Measurements from ENCODE around the gene RANBP3L. TPM values are rescaled to one million over a fixed set of nuclear protein-coding genes. Genes with fewer than 3 reads are reported as not detected.
"Not testable (repeated sequence)": the region's sequence is repeated elsewhere in the genome, so short reads cannot be mapped to it uniquely, and the experiment has no call there.

RANBP3L gene, protein sequence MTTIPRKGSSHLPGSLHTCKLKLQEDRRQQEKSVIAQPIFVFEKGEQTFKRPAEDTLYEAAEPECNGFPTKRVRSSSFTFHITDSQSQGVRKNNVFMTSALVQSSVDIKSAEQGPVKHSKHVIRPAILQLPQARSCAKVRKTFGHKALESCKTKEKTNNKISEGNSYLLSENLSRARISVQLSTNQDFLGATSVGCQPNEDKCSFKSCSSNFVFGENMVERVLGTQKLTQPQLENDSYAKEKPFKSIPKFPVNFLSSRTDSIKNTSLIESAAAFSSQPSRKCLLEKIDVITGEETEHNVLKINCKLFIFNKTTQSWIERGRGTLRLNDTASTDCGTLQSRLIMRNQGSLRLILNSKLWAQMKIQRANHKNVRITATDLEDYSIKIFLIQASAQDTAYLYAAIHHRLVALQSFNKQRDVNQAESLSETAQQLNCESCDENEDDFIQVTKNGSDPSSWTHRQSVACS
- total RNA-seq = 9.4 and 12.6 TPM in 2 replicates
- 3.1 TPM for polyA plus RNA-seq (2012)

DNA sequence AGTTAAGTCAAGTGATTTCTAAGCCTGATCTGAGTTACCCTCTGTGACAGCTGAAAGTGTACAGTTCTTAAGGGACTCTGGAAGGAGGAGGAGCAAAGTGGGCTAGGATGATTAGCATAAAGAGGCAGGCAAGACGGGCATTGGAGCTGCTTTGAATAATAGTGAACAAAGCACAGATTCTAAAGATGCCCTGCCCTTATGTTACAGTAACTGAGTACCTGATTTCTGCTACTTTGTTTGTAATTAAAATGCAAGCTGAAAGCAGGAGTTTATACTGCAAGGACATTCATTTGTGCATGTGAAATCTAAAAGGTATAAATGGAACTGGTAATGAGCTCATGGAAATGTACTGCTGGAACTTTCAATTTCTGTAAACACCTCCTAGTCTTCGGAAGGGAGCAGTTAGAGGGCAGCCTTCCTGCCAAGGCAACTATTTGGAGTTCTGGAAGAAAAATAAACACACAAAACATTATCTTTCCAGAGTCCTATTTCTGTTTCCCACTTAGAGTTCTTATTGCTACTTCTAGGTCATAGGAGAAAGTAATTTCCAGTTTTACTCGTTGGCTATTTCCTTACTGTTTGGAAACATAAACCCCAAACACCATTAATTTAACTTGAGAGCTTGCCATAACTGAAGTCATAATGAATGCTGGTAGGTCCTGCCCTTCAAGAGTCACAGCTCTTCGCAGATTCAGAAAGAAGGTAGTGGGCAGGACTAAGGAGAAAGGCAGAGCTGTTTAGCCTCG is at the start of gene RANBP3L:
TSS of gene RANBP3L (minus strand) at position 45 of the 746 bp plus-strand sequence. CDS start 486 bp downstream, outside the sequence.
- peak; percentile 85 for DNase-seq (ENCODE audit: low read depth)

DNA sequence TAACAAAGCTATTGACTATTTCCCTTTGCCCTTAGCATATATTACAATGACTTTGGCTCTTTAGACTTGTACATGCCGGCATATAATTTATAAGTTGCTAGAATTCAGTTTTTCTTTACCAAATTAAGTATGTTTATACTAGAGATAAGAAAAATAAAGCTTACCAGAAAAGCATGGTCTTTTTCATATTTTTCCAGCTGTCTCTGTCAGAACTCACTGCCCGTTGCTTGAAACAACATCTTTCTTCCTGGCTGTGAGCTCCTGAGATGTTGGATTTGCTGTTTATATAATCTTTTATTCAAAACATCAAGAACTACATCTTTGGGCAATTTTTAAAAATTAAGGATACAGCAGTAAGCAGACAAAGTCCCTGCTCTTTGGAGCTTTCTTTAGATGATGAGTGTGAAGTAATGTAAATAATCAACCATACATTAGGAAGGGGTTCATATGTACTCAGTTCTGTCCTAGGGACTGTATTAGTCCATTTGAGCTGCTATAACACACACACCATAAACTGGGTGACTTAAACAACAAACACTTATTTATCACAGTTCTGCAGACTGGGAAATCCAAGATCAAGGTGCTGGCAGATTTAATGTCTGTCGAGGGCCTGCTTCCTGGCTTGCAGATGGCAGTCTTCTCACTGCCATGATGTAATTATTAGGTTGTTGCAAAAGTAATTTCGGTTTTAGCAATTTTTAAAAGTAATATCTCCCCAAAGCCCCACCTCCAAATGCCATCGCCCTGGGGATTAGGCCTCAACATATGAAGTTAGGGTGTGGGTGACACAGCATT is 45.4 kb upstream of the RANBP3L start:
- DNase-seq (ENCODE audit: low read depth) = no peak

DNA sequence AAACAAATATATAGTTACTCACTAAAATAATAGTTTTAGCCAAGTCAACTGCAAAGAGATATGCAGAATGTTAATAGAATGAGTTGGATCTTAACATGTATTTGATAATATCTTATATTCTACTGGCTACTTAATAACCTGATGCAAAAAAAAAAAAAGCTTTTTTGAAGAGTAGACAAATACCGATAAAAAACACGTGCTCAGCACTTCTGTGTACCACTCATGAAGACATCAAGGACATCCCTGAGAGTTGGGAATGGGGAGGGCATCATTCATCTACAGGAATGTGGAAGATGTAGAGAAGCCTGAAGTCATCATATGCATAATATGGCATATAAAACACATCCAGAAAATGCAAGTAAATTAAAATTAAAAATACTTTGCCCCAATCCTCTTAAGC is 43.2 kb upstream of the RANBP3L start:
- DNase-seq (ENCODE audit: low read depth) = no peak

DNA sequence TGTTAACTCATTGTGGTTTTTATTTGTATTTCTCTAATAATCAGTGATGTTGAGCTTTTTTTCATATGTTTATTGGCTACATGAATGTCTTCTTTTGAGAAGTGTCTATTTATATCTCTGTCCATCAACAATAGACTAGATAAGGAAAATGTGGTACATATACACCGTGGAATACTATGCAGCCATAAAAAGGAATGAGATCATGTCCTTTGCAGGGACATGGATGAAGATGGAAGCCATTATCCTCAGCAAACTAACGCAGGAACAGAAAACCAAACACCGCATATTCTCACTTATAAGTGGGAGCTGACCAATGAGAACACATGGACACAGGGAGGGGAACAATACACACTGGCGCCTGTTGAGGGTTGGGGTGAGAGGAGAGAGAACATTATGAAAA is 40.0 kb upstream of the RANBP3L start:
- DNase-seq (ENCODE audit: low read depth) = not testable (repeated sequence)

DNA sequence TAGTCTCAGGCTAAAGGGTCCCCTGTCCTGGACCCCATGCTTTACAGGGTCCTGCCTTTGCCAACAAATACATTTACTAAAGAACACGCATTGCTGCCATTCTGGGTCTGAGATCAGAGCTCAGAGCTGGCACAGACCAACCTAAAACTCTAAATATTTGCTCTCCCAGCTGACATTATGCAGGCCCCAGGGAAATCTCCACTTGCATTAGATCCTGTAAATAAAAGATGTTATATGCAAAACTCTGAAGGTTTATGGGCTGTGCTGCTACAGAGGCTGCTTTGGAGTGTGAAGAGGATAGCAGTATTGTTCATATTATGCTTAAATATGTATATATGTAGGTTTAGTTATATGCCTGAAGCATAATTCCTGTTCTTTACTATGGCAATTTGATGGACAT is 35.9 kb upstream of the RANBP3L start:
- DNase-seq (ENCODE audit: low read depth) = no peak

DNA sequence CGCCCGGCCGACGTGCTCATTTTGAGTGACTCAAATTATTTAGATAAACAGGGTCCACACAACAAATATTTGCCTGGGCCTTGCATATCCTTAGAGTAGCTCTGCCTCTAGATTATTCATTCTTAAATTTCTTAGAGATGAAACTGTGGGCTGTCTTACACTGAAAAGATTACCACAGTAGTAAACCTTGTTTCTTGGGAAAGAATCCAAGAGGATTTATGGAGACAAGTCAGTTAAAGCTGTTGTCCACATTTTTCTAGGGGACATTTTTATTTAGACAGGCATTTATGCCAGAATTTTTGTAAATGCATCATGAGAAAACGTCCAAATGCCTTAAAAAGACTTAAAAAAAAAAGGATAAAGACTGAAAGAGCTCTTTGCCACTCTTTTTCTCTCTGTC is 32.6 kb upstream of the RANBP3L start:
- no peak for DNase-seq (ENCODE audit: low read depth)

DNA sequence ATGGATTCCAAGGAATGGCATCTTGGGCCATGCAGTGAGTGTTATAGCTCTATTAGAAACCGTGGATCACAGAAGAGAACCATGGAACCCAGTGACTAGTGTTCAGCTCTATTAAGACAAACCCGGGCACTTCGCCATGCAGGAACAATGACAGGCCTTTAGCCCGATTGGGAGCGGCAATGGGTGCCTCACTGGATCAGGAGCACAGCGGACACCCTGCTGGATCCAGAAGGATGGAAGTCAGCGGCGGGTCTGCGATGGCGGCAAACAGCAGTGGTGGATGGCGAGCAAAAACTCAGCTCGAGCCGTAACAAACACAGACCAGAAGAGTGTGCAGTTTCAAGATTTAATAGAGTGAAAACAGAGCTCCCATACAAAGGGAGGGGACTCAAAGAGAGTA is 31.0 kb upstream of the RANBP3L start:
- not testable (repeated sequence) for DNase-seq (ENCODE audit: low read depth)

DNA sequence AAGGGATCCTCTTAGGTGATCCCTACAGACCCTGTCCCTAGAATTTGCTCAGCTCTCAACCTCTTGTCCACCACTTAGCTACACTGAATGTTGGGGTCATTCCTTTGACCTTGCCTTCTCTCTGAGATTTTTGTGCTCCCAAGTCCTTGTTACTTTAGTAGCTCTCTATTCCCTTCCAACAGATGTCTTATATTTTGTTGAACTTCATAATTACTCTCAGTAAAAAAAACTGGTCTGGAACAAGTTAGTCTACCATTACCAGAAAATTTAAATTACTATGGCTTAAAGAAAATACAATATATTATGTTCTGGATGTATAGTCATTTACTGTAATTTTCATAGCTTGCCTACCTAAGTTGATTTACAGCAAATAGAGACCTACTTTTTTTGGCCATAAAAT is 23.5 kb upstream of the RANBP3L start:
- DNase-seq (ENCODE audit: low read depth) = no peak

DNA sequence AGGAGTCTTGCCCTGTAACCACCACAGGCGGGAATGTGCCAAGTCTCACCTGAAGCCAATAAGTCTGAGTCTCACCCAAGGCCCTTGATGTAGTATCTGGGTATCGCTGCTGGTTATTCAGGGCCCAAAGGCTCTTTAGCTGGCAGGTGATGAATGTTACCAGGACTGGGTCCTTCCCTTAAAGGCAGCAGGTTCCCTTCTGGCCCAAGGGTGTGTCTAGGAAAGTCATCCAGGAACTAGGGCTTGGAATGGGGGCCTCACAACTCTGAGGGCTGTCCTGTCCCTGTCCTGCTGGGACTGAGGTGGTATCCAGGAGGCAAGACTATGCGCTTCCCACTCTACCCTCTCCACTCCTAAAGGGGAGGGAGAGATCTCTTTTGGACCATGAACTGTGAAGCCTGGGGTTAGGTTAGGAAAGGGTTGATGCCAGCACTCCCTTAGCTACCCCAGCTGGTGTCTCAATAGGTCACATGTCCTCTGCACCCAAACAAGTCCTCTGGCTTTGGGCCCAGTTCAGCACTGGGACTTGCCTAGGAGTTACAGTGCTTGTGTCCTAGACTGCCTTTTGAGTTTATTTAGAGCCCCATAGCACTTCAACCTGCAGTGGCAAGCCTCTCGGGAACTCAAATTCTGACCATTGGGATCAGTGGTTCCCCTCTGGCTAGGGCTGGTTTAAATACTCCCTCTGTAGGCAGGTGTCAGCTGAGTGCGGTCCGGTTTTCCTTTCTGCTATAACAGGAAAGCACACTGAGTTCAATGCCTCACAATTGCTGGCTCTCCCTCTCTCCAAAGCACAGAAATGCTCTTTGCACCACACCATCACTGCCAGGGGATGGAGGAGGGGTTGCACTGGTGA is 22.5 kb upstream of the RANBP3L start:
- peak; percentile 10 for DNase-seq (ENCODE audit: low read depth)

DNA sequence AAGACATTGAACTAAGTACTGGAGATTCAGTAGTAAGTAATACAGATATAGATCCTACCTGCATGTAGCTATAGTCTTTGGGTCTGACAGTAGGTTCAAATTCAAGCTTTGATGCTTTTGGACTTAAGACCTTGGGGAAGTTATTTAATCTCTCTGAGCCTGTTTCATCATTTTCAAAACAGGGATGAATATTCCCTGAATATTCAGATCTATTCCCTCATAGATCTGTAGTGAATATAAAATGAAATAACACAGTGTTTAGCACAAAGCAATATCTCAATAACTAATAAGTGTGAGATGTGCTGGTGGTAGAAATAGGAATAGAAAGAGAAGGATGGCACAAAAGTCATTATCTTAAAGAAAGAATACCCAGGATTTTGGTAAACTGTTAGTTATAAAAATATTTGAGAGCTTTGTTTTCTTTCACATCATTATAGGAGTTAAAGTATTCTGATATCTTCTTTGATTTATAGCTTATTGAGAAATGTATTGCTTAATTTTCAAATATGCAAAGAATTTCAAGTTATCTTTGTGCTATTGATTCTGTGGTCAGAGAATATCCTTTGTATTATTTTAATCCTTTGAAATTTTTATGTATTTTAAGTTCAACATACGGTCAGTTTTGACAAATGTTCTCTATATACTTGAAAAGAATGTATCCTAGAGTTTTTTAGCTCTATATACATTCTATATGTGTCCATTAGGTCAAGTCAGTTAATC is 11.4 kb upstream of the RANBP3L start:
- DNase-seq (ENCODE audit: low read depth) = no peak

DNA sequence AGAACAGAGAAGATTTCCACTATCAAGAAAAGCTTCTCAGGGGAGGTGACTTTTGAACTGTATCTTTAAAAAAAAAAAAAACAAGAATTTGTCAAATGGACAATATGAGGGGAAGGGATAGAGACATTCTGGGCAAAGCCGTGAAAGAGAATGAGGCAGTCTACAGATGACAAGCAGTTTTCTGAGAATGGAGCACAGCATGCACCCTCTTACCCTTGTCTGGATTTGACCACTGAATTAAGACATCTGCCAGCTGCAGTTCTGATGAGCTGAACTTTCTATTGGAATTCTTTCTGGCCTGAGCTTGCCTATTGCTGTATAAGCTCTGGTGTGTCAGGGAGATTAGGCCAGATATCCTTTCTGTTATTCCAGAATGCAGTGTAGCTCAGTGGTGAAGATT is 10.3 kb upstream of the RANBP3L start:
- DNase-seq (ENCODE audit: low read depth) = peak; percentile 19

DNA sequence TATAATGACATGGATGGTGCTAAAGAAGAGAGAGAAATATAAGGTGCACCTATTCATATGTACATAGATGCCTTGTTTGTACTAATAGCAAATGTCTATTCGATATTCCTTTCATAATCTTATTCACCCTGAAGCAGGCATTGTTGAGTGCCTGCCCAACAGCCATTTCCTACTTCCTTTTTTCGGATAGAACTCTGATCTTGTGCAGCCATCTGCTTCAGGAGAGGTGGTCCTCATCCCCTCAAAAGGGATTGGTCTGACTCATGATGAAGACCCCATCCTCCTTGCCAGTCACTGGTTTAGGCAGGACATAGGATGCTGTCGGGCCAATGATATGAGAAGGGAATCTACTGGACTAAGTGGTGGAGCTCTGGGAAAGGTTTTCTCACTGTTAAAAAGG is 8.4 kb upstream of the RANBP3L start:
- DNase-seq (ENCODE audit: low read depth) = no peak

DNA sequence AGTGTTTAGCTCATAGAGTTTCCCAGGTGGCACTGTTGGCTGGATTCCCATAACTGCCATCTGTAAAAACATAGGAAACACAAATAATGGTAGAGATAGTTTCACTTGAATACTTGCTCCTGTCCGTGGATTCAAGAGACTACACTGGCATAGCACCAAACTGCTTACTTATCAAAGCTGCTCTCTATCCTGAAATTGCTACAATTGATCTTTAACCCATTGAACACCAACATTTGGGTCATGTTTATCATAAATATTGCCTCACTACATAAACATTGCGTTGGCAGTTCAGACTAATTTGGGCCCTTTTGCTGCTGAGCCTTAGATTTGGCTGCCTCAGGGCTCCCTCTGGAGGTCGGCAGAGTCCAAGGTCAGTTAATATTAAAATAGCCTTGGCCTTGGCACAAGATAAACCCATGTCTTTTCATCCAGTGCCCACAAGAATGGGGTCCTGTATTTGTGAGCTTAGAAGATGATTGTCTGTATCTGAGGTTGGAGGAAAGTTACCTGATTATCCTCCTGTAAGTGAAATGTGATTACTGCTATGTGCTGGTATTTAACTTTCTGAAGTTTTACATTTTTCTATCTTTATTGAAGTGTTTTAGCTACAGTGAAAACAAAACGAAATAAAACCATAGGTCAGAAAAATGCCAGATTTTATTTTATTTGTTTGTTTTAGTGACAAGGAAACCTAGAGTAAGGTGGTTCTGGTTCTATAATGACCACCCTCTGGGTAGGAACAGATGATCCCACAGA is 4.0 kb upstream of the RANBP3L start:
- DNase-seq (ENCODE audit: low read depth) = peak; percentile 67

DNA sequence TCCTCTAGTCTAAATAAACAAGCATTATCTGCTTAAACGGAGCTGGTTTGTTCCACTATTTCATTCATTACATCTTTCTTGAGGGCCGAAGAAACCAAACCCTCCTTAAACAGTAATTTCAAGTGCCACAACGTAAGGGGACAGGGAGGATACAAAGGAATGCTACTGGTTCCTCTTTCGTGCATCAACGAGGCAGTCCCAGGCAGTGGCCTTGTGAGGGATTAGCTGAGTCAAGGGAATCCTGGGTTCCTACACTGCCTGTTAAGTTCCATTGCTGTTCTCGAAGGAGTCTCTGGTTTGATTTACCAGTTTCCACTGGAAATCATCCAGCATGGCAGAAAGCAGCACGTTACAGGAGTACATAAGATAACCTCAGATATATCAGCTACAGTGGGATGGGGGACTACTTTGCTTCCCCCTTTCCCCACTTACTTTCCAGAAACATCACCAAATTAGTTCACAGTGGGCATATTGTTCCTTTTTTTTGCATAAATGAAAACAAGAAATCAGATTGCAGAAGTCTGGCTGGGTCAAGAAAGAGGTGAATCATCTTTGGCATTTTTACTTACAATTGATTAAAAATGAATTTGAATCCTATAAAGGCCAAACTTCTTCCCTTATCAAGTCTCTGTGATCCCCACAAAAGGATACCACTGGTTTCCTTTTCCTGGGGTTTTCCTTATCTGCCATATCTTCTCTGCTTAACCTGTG is 2.5 kb upstream of the RANBP3L start:
- DNase-seq (ENCODE audit: low read depth) = no peak

DNA sequence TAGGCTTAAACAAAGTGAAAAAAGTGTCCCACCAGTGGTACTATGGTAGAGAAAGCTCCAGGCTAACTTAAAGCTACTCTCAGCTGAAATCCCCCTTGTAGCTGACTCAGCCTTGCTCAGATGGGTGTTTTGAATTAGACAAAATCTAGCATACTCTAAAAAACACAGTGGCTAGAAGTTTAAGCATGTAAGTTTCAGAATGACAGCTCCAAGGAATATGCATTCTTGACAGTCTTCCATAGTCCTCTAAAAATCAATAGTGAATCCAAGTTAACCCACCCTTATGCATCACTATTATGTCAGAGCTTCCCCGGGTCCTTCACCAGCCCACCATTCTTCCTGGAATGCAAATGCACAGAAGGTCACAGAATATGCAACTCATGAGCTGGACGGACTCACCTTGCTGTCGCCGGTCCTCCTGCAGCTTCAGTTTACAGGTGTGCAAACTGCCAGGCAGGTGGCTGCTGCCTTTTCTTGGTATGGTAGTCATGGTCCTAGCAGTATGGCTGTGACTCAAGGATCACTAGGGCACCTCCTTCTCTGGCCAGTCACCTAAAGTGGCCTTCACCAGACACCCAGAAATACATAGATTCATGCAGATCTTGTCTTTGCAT is 668 bp downstream of the RANBP3L start:
- DNase-seq (ENCODE audit: low read depth) = no peak

DNA sequence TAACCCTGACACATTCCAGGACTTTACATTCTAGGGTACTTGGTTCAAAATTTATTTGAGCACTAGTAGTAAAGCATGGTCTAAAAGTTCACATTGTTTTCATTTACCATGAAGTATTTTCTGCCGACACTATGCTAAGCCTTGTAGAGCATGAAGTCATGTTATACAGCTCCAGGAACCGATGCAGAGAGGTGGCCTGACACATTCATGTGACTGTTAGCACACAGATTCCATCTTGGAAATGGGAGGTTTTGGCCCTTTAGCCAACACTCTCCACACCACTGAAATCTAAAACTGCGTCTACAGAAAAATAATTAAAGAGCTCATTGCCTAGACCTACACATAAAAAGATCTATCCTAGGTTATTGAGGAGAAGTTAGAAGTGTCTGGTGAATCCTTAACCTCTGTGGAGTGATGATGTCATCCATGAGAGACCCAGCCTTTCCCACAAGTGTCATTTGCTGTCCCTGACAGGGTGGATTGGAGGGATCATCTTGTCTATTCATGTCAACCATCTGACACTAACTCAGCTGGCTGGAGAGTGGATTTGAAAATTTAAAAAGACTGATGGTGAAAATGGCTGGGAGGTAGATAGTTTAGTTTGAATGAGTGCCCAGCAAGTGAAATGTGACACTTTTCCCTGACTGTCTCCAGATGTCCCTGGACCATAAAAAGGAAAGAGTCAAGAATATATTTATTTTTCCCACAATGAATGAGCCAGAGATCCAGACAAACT is 1.3 kb downstream of the RANBP3L start:
- peak; percentile 79 for DNase-seq (ENCODE audit: low read depth)

DNA sequence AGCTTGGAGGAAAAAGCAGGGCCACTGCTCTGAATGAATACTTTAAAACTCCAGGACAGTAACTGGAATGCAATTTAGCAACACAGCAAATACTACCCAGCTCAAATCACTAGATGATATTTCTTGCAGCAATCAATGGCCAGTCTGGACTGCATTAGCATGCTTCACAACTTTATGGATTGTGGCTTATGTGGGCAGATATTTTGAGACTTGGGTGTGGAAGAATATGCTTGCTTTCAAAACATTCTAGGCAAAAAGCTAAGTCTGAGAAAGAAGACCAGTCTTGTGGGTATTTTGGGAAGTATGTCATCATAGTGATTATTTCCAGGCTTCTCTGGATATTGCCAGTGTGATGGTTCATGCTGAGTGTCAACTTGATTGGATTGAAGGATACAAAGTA is 3.1 kb downstream of the RANBP3L start:
- DNase-seq (ENCODE audit: low read depth) = peak; percentile 35
